Activated naive CD4-positive, alpha-beta T cell treated with anti-CD3 and anti-CD28 coated beads, Interleukin-2, amount 50 U/mL, for 24 hours (primary cell): Measurements from ENCODE around the gene KRT39.

Experiments used
- H3K27ac Mint-ChIP-seq: one replicate; pipeline ENCODE4 v1.8.0; 2021; ENCODE audit warnings: mild to moderate bottlenecking, mixed read lengths
- H3K27me3 Mint-ChIP-seq: one replicate; pipeline ENCODE4 v1.8.0; 2021; ENCODE audit warnings: mixed read lengths
- H3K36me3 Mint-ChIP-seq: one replicate; pipeline ENCODE4 v1.8.0; 2021; ENCODE audit warnings: mixed read lengths
- H3K4me1 Mint-ChIP-seq: one replicate; pipeline ENCODE4 v1.8.0; 2021; ENCODE audit warnings: mixed read lengths
- H3K4me3 Mint-ChIP-seq: one replicate; pipeline ENCODE4 v1.8.0; 2021; ENCODE audit warnings: mild to moderate bottlenecking, mixed read lengths
- H3K9me3 Mint-ChIP-seq: one replicate; pipeline ENCODE4 v1.8.0; 2021; ENCODE audit warnings: mixed read lengths

KRT39 gene

DNA sequence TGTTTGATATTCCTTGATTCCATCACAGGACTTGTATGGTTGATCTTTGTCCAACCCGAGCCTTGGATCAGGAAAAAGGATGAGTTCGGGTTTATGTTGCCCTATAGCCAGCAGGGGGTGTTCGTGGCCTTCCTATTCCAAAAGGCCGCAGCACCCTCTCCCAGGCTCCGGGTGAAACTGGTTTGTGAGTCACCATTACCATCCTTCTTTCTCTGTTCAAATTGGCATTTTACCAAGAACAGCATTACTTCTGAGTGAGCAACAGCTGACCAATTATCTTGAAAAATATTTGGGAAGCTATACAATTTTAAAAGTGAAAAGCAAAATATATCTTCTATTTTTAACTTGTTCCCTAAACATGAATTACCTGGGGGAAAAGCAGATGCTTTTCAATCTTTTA is 57.4 kb downstream of the KRT39 start:
- no peak overlapping the region for H3K27ac Mint-ChIP-seq
- no peaks in the 10 kb centered on the region for H3K4me1 Mint-ChIP-seq
- no peaks in the 10 kb centered on the region for H3K9me3 Mint-ChIP-seq
- no peak overlapping the region for H3K4me3 Mint-ChIP-seq
- peaks cover 9% of the 10 kb centered on the region for H3K27me3 Mint-ChIP-seq
- H3K36me3 Mint-ChIP-seq = no peaks in the 10 kb centered on the region
